ENCODE results near the gene GTPBP4.
A peak's percentile ranks its signal among the peaks of the same experiment; 100 is the strongest.

GTPBP4 gene

DNA sequence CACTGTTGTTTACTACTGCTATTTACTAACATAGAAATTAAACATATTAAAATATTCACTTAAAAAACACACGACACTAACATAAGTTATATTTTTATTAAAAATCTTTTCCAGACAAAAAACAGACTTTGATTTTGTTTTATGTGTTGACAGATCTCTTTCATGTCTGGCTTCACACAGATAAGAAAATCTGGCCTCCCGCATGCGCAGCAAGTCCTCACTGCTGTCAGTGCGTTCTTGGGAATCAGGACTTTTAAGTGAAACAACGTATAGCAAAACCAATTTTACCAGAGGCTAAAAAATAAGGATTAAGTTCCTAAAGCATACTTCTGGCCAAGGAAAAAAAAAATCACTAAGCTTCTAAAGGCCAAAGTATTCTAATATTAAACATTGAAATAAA, 61.9 kb downstream of the GTPBP4 start:
- peak overlapping the region; percentile 95 for H3K4me3 ChIP-seq (ENCODE audit: low read length)
- DNase-seq (ENCODE audit: low read depth): peak; percentile 52
- TF ChIP-seq, protein P1, sequence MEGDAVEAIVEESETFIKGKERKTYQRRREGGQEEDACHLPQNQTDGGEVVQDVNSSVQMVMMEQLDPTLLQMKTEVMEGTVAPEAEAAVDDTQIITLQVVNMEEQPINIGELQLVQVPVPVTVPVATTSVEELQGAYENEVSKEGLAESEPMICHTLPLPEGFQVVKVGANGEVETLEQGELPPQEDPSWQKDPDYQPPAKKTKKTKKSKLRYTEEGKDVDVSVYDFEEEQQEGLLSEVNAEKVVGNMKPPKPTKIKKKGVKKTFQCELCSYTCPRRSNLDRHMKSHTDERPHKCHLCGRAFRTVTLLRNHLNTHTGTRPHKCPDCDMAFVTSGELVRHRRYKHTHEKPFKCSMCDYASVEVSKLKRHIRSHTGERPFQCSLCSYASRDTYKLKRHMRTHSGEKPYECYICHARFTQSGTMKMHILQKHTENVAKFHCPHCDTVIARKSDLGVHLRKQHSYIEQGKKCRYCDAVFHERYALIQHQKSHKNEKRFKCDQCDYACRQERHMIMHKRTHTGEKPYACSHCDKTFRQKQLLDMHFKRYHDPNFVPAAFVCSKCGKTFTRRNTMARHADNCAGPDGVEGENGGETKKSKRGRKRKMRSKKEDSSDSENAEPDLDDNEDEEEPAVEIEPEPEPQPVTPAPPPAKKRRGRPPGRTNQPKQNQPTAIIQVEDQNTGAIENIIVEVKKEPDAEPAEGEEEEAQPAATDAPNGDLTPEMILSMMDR (IDR thresholded peaks at IDR 0.05; ENCODE audit: insufficient read depth, low read depth, low read length, missing control alignments): no peak

DNA sequence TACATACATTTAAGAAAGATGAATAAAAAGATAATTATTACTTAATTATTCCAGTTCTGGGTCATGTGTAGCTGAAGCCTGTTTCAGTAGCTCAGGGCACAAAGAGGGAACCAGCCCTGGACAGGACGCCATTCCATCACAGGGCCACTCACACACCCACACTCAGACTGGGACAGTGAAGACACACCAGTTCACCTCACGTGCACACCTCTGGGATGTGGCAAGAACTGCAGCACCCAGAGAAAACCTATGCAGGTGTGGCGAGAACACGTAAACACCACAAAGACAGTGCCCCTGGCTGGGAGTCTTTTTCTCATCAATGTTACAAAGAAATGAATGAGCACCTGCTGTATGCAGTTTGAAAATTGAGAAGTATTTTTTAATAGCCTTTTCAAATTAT, 62.3 kb downstream of the GTPBP4 start:
- TF ChIP-seq, protein P1 (IDR thresholded peaks at IDR 0.05; ENCODE audit: insufficient read depth, low read depth, low read length, missing control alignments): peak; percentile 28
- peak; percentile 82 for DNase-seq (ENCODE audit: low read depth)
- H3K4me3 ChIP-seq (ENCODE audit: low read length): peak overlapping the region; percentile 95

DNA sequence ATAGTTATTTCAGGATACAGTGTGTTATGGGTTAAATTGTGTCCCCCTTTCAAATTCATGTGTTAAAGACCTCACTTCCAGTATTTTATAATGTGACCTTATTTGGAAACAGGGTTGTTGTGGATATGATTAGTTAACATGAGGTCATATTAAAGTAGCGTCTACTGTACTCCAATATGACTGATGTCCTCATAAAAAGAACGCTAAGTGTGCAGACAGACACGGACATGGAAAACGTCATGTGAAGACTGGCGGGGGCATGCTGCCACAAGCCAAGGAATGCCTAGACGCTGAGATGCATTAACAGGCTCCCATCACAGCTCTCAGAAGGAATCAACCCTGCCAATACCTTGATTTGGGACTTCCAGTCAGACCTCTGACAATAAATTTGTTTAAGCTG, 66.5 kb downstream of the GTPBP4 start:
- peak overlapping the region; percentile 17 for H3K4me3 ChIP-seq (ENCODE audit: low read length)
- peak; percentile 96 for DNase-seq (ENCODE audit: low read depth)
- TF ChIP-seq, protein P1 (IDR thresholded peaks at IDR 0.05; ENCODE audit: insufficient read depth, low read depth, low read length, missing control alignments): no peak

DNA sequence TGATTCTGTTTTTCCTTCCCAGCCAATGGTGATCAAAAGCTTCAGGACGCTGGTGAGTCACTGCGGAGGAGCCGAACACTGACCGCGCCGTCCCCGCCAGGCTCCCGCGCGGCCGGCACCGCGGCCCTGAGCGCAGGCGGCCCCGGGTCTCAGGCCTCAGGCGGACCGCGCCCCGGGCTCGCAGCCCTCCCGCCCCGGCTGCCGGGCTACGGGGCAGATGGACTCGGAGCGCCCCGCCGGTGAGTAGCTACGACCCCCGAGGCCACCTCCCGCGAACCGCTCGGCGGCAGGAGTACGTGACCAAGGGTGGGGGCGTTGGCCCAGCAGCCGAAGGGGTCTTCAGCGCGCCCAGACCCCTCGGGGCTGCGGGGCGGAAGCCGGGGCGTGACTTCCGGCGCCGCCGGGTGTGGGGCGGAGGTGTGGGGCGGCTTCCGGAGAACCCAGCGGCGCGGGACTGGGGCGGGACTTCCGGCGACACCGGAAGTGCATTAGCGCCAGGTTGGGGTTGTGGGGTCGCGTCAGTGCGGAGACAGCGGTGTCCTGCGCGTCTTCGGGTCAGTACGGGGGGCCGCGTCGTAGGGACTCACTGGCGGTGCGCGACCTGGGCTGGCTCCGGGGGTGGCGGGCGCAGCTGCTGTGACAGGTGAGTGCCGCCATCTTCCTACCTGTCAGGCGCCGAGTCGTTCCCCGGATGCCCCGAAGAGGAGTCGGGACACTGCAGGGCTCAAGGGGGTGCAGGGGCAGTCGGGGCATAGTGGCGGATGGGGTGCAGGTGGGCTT, 68.3 kb downstream of the GTPBP4 start, which contains the start of gene WDR37:
TSS of gene WDR37 (plus strand) at position 60 of the 780 bp plus-strand sequence. CDS start 15,771 bp downstream, outside the sequence.
- TF ChIP-seq, protein P1 (IDR thresholded peaks at IDR 0.05; ENCODE audit: insufficient read depth, low read depth, low read length, missing control alignments): no peak
- peak within 1 kb of the TSS; percentile 85 for H3K4me3 ChIP-seq (ENCODE audit: low read length)
- peak; percentile 89 for DNase-seq (ENCODE audit: low read depth)

DNA sequence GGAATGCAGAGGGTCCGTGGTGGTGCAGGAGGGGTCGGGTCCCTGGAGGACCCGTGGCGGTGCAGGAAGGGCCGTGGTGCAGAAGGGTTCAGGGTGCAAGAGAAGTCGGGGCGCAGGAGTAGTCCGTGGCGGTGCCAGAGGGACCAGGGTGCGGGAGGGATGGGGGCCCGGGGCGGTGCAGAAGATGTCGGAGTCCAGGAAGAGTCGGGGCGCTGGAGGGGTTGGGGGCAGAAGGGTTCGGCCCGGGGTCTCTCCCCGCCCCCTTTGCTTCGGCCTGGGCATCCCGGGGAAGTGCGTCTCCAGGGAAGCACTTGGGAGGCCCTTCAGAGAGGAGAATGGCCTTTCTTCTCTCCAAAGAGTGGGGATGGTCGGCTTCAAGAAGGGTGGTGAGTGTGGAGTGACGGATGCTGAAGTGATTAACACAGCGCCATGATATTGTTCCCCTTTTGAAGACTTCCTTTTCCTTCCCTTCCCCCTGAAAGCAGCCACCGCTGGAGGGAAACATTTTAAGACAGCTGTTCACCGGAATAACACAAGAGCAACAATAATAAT, 68.9 kb downstream of the GTPBP4 start:
- TF ChIP-seq, protein P1 (IDR thresholded peaks at IDR 0.05; ENCODE audit: insufficient read depth, low read depth, low read length, missing control alignments): no peak
- peak; percentile 47 for DNase-seq (ENCODE audit: low read depth)
- peak overlapping the region; percentile 85 for H3K4me3 ChIP-seq (ENCODE audit: low read length)

DNA sequence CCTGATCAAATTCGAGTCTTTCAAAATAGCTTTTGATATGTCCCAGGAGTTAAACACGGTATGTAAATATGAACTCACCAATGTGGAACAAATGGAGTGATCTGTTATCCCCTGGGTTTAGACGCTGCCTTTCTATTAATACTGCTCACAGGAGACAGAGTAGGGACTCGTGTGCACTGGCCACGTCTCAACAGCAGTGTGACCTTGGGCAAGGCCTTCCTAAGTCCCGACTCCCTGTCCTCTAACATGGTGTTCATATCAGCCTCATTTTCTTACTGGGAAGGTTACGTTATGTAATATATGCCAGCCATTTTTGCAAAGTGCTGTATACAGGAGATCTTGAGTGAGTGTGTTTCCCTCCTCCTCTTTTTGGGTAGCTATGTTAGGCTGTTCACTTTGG, 69.8 kb downstream of the GTPBP4 start:
- TF ChIP-seq, protein P1 (IDR thresholded peaks at IDR 0.05; ENCODE audit: insufficient read depth, low read depth, low read length, missing control alignments): no peak
- DNase-seq (ENCODE audit: low read depth): no peak
- peak overlapping the region; percentile 85 for H3K4me3 ChIP-seq (ENCODE audit: low read length)

Measured in epithelial cell of esophagus (primary cell).